ENCODE data around the gene ERGIC1. TPM values are rescaled to one million over a fixed set of nuclear protein-coding genes. Genes with fewer than 3 reads are reported as not detected.

Gene ERGIC1
- total and polyA plus RNA-seq, 10 of the 15 experiments (the other 5 are each of a cell fraction or from before 2014, with no cell fraction given): 8.8 to 104 (median 76.3) TPM

DNA sequence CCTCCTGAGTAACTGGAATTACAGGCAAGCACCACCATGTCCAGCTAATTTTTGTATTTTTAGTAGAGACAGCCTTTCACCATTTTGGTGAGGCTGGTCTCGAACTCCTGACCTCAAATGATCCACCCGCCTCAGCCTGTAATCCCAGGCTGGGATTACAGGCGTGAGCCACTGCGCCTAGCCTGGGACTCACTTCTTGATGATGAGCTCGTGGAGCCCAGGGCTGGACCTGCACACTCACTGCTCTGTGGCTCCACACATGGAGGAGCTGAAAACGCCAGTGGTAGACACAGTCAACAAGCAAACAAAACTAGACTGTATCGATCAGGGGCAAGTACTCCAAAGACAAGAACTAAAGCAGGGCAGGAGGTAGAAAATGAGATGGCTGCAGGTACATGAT, 65.4 kb downstream of the ERGIC1 start (continued):
- no peak for TF ChIP-seq NFIC (IDR thresholded peaks at IDR 0.05; ENCODE audit: low read depth, low read length)

DNA sequence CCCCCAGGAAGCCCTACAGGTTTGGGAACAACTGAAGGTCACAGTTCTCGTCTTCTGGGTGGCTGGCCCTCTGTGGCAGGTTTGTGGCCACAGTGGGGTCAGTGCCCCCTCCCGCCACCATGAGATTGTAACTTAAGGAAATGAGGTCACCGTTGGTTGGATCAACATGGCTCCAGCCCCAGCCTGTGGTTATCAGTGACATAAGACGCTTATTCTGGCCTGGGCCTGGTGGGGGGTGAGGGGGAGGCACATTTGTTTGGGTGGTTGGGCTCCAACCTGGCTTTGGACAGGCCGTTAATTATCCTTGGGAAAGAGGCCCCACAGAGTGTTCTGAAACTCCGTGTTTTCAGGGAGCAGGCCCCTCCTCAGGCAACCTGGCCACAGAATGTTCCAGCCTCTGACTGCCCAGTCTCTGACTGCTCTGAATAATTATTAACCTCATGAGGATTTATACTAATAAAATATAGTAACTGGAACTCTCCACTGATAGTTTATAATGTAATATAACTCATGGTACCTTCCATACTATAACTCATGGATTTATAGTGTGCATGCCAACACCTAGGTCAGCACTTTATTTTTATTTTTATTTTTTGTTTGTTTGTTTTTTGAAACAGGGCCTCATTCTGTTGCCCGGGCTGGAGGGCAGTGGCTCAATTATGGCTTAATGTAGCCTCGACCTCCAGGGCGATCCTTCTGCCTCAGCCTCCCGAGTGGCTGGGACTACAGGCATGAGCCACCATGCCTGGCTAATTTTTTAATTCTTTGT, 67.1 kb downstream of the ERGIC1 start:
- H3K4me2 ChIP-seq (ENCODE audit: control insufficient read depth, insufficient read depth): no peak overlapping the region
- ChIA-PET RAD21 (ENCODE audit: unreplicated experiment) (no interaction called here), POLR2A (no interaction called here), SMC1A (ENCODE audit: uncharacterized antibody, unreplicated experiment) (no interaction called here), CTCF (interaction anchor here (1.6 to 1.8 kb wide), 2 partner anchors 31 to 32 kb away, joined by 5 to 6 read pairs; no protein-coding TSS in a partner anchor)
- ATAC-seq (no peak), DNase-seq (ENCODE audit: low read depth, low spot score) (no peak), FAIRE-seq (no peak)
- TF ChIP-seq, protein P1, sequence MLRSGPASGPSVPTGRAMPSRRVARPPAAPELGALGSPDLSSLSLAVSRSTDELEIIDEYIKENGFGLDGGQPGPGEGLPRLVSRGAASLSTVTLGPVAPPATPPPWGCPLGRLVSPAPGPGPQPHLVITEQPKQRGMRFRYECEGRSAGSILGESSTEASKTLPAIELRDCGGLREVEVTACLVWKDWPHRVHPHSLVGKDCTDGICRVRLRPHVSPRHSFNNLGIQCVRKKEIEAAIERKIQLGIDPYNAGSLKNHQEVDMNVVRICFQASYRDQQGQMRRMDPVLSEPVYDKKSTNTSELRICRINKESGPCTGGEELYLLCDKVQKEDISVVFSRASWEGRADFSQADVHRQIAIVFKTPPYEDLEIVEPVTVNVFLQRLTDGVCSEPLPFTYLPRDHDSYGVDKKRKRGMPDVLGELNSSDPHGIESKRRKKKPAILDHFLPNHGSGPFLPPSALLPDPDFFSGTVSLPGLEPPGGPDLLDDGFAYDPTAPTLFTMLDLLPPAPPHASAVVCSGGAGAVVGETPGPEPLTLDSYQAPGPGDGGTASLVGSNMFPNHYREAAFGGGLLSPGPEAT (IDR thresholded peaks at IDR 0.05; ENCODE audit: low read depth): no peak
- no peak overlapping the region for H3K27ac ChIP-seq (ENCODE audit: control insufficient read depth, insufficient read depth)
- intact Hi-C loops (cut with micrococcal nuclease; ENCODE audit: unreplicated experiment): no loop called here
- peaks cover 6% of the 10 kb centered on the region for H3K4me1 ChIP-seq (ENCODE audit: control insufficient read depth, insufficient read depth, low read length)
- no peak overlapping the region for H3K4me3 ChIP-seq
- 76% methylated on average over 10 of the region's 10 CpGs for WGBS (ENCODE audit: insufficient coverage, insufficient replicate concordance, low lambda C conversion rate, missing lambda C conversion rate)
- H3K9me3 ChIP-seq (replicated peaks; ENCODE audit: control insufficient read depth, insufficient read depth, low read length): no peaks in the 10 kb centered on the region
- in situ Hi-C loops (cut with MboI): no loop called here
- H2AFZ ChIP-seq (ENCODE audit: control insufficient read depth, low read depth, low read length): no peak overlapping the region
- peaks cover 14 to 20% of the 10 kb centered on the region in 2 experiments; a peak in 3 of 4 replicates for H3K36me3 ChIP-seq (ENCODE audit: control insufficient read depth in 2 of 2, insufficient read depth in 2 of 2, low read length in 1 of 2)
- BruUV-seq (replicated peaks): no TSS peak
- H4K20me1 ChIP-seq (ENCODE audit: control insufficient read depth, insufficient read depth): no peaks in the 10 kb centered on the region
- H3K79me2 ChIP-seq (ENCODE audit: control insufficient read depth, insufficient read depth, low read length): no peaks in the 10 kb centered on the region
- no peak overlapping the region for H3K9ac ChIP-seq (ENCODE audit: control insufficient read depth, insufficient read depth, low read length)
- H3K27me3 ChIP-seq (replicated peaks in 1 of 2; ENCODE audit: control insufficient read depth in 2 of 2, insufficient read depth in 2 of 2, low read length in 1 of 2): no peaks in the 10 kb centered on the region
